Uterus (tissue), 4 donors: ENCODE results near the gene MSH4. TPM values are rescaled to one million over a fixed set of nuclear protein-coding genes. Genes with fewer than 3 reads are reported as not detected.
"Not testable (repeated sequence)": the region's sequence is repeated elsewhere in the genome, so short reads cannot be mapped to it uniquely, and the experiment has no call there.

Experiments
- DNase-seq, 2 donors: peaks; one replicate each; pipeline ENCODE4 v3.0.0-alpha.2; 2019 to 2020
- H3K27ac ChIP-seq, 2 donors: fragments of 200-600 bp; sonication (generic); 1 replicate in 1 of 2; 2 replicates in 1 of 2; pipeline ENCODE4 v1.5.1; 2016 to 2018
- H3K27me3 ChIP-seq, 2 donors: fragments of 200-600 bp; sonication (generic); one replicate each; pipeline ENCODE4 v1.5.1; 2018 to 2019; ENCODE audit warnings: control low read depth in 1 of 2
- H3K36me3 ChIP-seq, 2 donors: fragments of 200-600 bp; sonication (generic); one replicate each; pipeline ENCODE4 v1.5.1; 2019; ENCODE audit warnings: control low read depth in 1 of 2
- H3K4me1 ChIP-seq, 2 donors: fragments of 200-600 bp; sonication (generic); one replicate each; pipeline ENCODE4 v1.5.1; 2018 to 2019; ENCODE audit warnings: control low read depth in 1 of 2
- H3K4me3 ChIP-seq, 2 donors: fragments of 200-600 bp; sonication (generic); 1 replicate in 1 of 2; 2 replicates in 1 of 2; pipeline ENCODE4 v1.5.1; 2018 to 2019; ENCODE audit warnings: mild to moderate bottlenecking in 1 of 2
- H3K9me3 ChIP-seq, 2 donors: fragments of 200-600 bp; sonication (generic); one replicate each; pipeline ENCODE4 v1.5.1; 2019; ENCODE audit warnings: control low read depth in 1 of 2
- POLR2A ChIP-seq, 2 donors: fragments of 450-650 bp; IDR thresholded peaks; one replicate each; pipeline ENCODE4 v1.6.1; 2016; ENCODE audit warnings: antibody characterized with exemption in 2 of 2, mild to moderate bottlenecking in 1 of 2, moderate library complexity in 1 of 2
- intact Hi-C: fragments of 100-400 bp; cut with DNase I; formaldehyde crosslinking; loops from one replicate; pipeline ENCODE4 v1.15.1; 2023; ENCODE audit warnings: low total_unique reads
- total RNA-seq, 4 donors: library from RNA; depleted of rRNA in 3 of 4; stranded (reverse); fragments of >200 nt in 3 of 4; gene quantifications; one replicate each; pipeline versions ENCODE4 v1.1.0 to v1.2.4, GENCODE V29; 2014 to 2023
- TF ChIP-seq, protein P1 (sequence below), 4 experiments: fragments of 200-600 bp in 2 of 4; fragments of 450-650 bp in 2 of 4; sonication (generic) in 2 of 4; IDR thresholded peaks; one replicate each; pipeline ENCODE4 v1.5.1; 2016 to 2019; ENCODE audit warnings: antibody characterized with exemption in 4 of 4, mild to moderate bottlenecking in 2 of 4, moderate library complexity in 1 of 4
- donor health status: DM: yes; HTN: yes; CAD: no.

MSH4 gene
- total RNA-seq, 4 donors from 2014 or later: 0.26 to 1.2 (median 0.39) TPM

DNA sequence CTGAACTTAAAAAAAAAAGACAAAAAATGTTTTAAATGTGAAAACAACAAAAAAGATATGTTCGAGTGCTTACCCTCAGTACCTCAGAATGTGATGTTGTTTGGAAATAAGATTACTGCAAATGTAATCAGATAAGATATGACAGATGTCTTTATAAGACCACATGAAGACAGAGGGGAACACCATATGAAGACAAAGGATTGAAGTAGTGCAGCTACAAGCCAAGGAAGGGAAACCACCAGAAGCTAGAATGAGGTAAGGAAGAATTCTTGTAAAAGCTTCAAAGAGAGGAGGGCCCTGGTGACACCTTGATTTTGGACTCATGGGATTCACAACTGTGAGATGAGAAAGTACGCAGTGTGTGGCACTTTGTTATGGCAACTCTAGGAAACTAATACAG lies 120.2 kb downstream of the MSH4 start:
- Histone ChIP-seq H3K9me3 (no peaks in the 10 kb centered on the region), H3K27me3 (no peaks in the 10 kb centered on the region)

DNA sequence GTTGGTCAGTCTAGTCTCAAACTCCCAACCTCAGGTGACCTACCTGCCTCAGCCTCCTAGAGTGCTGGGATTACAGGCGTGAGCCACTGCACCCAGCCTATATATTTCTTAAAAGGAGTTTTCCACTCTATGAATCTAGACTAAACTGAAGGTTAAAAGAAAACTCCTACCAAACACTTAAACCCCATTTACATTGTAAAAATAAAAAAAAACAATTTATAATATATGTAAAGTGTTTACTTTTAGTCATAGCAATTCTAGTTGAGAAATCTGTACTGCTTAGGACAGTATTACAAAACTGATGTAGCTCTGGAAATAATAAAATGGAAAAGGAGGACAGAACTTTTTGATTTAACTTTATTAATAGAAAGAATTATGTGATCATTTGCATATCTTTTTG lies 126.0 kb downstream of the MSH4 start:
- H3K4me3 ChIP-seq: no peak overlapping the region
- H3K27ac ChIP-seq: no peak overlapping the region
- H3K27me3 ChIP-seq: no peaks in the 10 kb centered on the region
- H3K9me3 ChIP-seq: no peaks in the 10 kb centered on the region
- H3K36me3 ChIP-seq: no peaks in the 10 kb centered on the region
- H3K4me1 ChIP-seq: no peaks in the 10 kb centered on the region
- no peak for TF ChIP-seq POLR2A (IDR thresholded peaks at IDR 0.05)
- TF ChIP-seq, protein P1, sequence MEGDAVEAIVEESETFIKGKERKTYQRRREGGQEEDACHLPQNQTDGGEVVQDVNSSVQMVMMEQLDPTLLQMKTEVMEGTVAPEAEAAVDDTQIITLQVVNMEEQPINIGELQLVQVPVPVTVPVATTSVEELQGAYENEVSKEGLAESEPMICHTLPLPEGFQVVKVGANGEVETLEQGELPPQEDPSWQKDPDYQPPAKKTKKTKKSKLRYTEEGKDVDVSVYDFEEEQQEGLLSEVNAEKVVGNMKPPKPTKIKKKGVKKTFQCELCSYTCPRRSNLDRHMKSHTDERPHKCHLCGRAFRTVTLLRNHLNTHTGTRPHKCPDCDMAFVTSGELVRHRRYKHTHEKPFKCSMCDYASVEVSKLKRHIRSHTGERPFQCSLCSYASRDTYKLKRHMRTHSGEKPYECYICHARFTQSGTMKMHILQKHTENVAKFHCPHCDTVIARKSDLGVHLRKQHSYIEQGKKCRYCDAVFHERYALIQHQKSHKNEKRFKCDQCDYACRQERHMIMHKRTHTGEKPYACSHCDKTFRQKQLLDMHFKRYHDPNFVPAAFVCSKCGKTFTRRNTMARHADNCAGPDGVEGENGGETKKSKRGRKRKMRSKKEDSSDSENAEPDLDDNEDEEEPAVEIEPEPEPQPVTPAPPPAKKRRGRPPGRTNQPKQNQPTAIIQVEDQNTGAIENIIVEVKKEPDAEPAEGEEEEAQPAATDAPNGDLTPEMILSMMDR (IDR thresholded peaks at IDR 0.05): no peak
- no peak for DNase-seq
- intact Hi-C loops: no loop called here

More for the DNA sequence above, 120.2 kb downstream of the MSH4 start:
- no peak for DNase-seq
- no peak for TF ChIP-seq POLR2A (IDR thresholded peaks at IDR 0.05)
- TF ChIP-seq, protein P1 (IDR thresholded peaks at IDR 0.05): no peak
- no peaks in the 10 kb centered on the region for H3K36me3 ChIP-seq
- H3K27ac ChIP-seq: no peak overlapping the region
- H3K4me1 ChIP-seq: no peaks in the 10 kb centered on the region
- H3K4me3 ChIP-seq: no peak overlapping the region
- intact Hi-C loops: no loop called here

DNA sequence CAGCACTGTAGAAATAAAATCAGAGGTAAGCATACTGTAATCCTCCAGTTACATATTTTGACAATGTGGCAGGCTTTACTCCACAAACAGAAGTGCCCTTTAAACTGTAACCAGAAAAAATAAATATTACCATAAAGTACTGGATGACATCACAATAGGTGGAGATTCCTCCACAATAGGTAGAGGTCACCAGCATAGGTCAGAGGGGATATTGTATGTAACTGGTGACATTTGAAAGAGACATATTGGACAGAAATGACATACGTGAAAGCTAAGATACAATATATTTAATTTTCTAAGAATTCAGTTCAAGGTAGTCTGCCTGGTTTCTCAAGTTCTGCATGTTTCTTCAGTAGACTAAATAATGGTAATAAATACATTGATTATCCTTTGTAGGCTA lies 135.6 kb downstream of the MSH4 start, which contains the start of gene ASB17:
Gene ASB17, minus strand, starts transcription at position 101 of the 400 bp plus-strand sequence. CDS start 113 bp downstream, outside the sequence.
- Histone ChIP-seq H3K36me3 (no peaks in the 10 kb centered on the region), H3K4me1 (no peaks in the 10 kb centered on the region), H3K9me3 (no peaks in the 10 kb centered on the region), H3K27me3 (no peaks in the 10 kb centered on the region), H3K27ac (no peak within 1 kb of the TSS), H3K4me3 (no peak within 1 kb of the TSS)
- intact Hi-C loops: no loop called here
- TF ChIP-seq, protein P1 (IDR thresholded peaks at IDR 0.05): no peak
- no peak for TF ChIP-seq POLR2A (IDR thresholded peaks at IDR 0.05)
- no peak for DNase-seq

DNA sequence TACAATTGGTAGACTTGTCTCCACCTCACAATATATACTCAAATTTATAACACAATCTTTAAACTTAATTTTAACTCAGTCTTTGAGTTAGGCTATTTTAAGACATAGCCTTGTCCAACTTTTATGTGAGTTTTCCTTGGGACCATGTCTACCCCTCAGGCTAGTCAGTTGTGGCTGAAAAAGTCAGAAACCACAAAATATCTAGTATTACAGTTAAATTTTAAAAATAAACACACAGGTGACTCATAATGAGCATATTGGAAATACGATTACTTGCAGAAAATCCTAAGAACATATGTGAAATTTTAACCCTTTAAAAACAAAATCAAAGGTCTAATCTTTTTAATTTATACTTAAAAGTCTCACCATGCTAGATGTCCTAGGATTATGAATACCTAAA lies 140.4 kb downstream of the MSH4 start:
- Histone ChIP-seq H3K4me1 (no peaks in the 10 kb centered on the region), H3K27ac (no peak overlapping the region), H3K9me3 (no peaks in the 10 kb centered on the region), H3K27me3 (no peaks in the 10 kb centered on the region), H3K4me3 (no peak overlapping the region), H3K36me3 (no peaks in the 10 kb centered on the region)
- intact Hi-C loops: no loop called here
- no peak for DNase-seq
- TF ChIP-seq POLR2A (IDR thresholded peaks at IDR 0.05): no peak
- TF ChIP-seq, protein P1 (IDR thresholded peaks at IDR 0.05): no peak

DNA sequence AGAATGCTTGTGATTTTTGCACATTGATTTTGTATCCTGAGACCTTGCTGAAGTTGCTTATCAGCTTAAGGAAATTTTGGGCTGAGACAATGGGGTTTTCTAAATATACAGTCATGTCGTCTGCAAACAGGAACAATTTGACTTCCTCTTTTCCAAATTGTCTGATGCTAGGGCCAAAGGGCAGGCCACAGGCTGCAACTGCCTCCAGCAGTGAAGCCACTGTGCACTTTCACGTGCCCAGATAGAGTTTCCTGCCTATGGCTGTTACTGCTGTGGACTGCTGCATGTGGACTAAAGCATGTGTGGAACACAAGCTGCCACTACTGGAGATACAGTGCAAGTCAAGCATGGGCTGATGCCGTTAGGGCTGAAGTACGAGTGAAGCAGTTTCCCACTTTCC lies 146.4 kb downstream of the MSH4 start:
- H3K27ac ChIP-seq, intact Hi-C loops: not testable (repeated sequence)

DNA sequence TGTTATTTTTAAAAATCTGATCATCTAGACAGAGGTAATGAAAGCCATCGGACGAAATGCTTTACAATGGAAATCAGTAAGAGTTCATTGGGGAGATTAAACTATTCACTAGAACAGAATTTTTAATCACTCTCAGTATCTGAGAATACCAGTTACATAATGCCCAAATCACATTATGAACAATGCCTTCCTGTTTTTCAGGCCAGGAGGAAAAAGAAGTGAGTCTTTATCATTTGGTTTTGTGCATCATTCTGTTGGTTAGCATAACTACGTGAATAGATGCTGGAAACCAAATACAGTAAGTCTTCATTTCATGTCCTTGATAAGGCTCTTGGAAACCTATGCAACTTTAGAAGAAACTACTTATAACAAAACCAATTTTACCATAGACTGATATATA lies 153.5 kb downstream of the MSH4 start:
- TF ChIP-seq, protein P1 (IDR thresholded peaks at IDR 0.05): no peak
- no peak for TF ChIP-seq POLR2A (IDR thresholded peaks at IDR 0.05)
- Histone ChIP-seq H3K9me3 (no peaks in the 10 kb centered on the region), H3K4me3 (no peak overlapping the region), H3K4me1 (no peaks in the 10 kb centered on the region), H3K27me3 (no peaks in the 10 kb centered on the region), H3K27ac (no peak overlapping the region), H3K36me3 (no peaks in the 10 kb centered on the region)
- DNase-seq: no peak
- intact Hi-C loops: no loop called here

More for the DNA sequence above, 146.4 kb downstream of the MSH4 start:
- H3K4me1 ChIP-seq, H3K9me3 ChIP-seq, H3K27me3 ChIP-seq, DNase-seq, H3K4me3 ChIP-seq, H3K36me3 ChIP-seq: not testable (repeated sequence)
